Measurements from ENCODE around the gene PLA2G12A. TPM values are rescaled to one million over a fixed set of nuclear protein-coding genes. Genes with fewer than 3 reads are reported as not detected.

The PLA2G12A gene
- polyA plus RNA-seq, 1 of the 3 experiments (the other 2 are of a cell fraction): 7.9 TPM

DNA sequence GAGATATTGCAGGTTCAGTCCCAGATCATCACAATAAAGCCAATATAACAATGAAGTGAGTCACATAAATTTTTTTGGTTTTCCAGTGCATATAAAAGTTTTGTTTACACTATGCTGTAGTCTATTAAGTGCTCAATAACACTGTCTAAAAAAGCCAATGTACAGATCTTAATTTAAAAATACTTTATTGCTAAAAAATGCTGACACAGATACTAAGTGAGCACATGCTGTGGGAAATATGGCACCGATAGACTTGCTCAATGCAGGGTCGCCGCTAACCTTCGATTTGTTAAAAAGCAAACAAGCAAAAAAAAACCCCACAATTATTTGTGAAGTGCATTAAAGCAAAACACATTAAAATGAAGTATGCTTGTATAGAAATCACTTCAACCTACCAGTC, 10.3 kb downstream of the PLA2G12A start (continued):
- TF ChIP-seq REST (IDR thresholded peaks at IDR 0.05; ENCODE audit: low read depth, low read length) (no peak), MXI1 (IDR thresholded peaks at IDR 0.05; ENCODE audit: low read depth, low read length) (no peak), EZH2phosphoT487 (IDR thresholded peaks at IDR 0.05; ENCODE audit: borderline replicate concordance, low read depth) (no peak), GATA2 (CRISPR knock-in tag; IDR thresholded peaks at IDR 0.05) (no peak), RFX5 (IDR thresholded peaks at IDR 0.05; ENCODE audit: low read length) (no peak), RAD21 (IDR thresholded peaks at IDR 0.05; ENCODE audit: low read length) (no peak)

DNA sequence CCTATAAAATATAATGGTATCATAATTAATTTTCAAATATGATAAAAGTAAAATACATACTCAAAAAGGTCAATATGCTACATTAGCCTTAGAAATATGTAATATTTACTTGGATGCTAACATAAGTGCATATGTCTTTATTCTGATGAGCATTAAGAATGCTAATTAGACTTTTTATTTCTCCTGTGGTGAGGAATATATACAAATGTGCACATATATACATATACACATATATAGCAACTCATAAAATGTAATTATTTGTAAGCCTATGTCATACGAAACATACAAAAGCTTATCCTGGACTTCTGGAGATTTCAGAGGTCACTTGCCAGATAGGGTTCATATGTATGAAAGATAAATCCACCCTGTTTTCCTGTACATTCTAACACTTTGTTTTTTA, 11.1 kb downstream of the PLA2G12A start:
- Histone ChIP-seq H3K4me1 (ENCODE audit: control insufficient read depth in 1 of 2, insufficient read depth in 2 of 2, low read depth in 1 of 2, low read length in 1 of 2) (no peaks in the 10 kb centered on the region), H2AFZ (ENCODE audit: low read depth) (no peak overlapping the region), H4K20me1 (ENCODE audit: insufficient read depth) (no peaks in the 10 kb centered on the region), H3K4me2 (no peak overlapping the region), H3K9me3 (no peaks in the 10 kb centered on the region), H3K4me3 (ENCODE audit: low read depth in 2 of 2, low read length in 1 of 2) (no peak overlapping the region), H3K9me2 (no peaks in the 10 kb centered on the region), H3K36me3 (replicated peaks in 1 of 2; ENCODE audit: control insufficient read depth in 1 of 2, insufficient read depth in 2 of 2, low read length in 1 of 2) (peaks cover 6 to 21% of the 10 kb centered on the region in 2 experiments), H3K27ac (ENCODE audit: low read depth in 2 of 2, low read length in 1 of 2) (no peak overlapping the region), H3F3A (replicated peaks; ENCODE audit: insufficient read depth) (no peaks in the 10 kb centered on the region), H3K79me2 (ENCODE audit: insufficient read depth) (no peaks in the 10 kb centered on the region), H3K9ac (no peak overlapping the region), H3K27me3 (ENCODE audit: insufficient read depth) (no peaks in the 10 kb centered on the region)
- ChIA-PET POLR2A (no interaction called here), CTCF (no interaction called here)
- TF ChIP-seq RCOR1 (IDR thresholded peaks at IDR 0.05; ENCODE audit: low read length) (no peak), GABPA (IDR thresholded peaks at IDR 0.05; ENCODE audit: low read depth) (no peak), ELF1 (IDR thresholded peaks at IDR 0.05) (no peak), EP300 (IDR thresholded peaks at IDR 0.05; ENCODE audit: borderline replicate concordance in 1 of 2, low read depth in 1 of 2, low read length in 1 of 2) (no peak), TEAD4 (IDR thresholded peaks at IDR 0.05; ENCODE audit: borderline replicate concordance, insufficient read depth) (no peak), FOXJ3 (CRISPR knock-in tag; IDR thresholded peaks at IDR 0.05) (no peak), POLR2AphosphoS5 (IDR thresholded peaks at IDR 0.05; ENCODE audit: low read depth, low read length) (no peak), RFX5 (IDR thresholded peaks at IDR 0.05; ENCODE audit: low read length) (no peak), CHD2 (IDR thresholded peaks at IDR 0.05; ENCODE audit: low read length, partially characterized antibody) (no peak), GATA2 (CRISPR knock-in tag; IDR thresholded peaks at IDR 0.05) (no peak), RXRA (IDR thresholded peaks at IDR 0.05; ENCODE audit: borderline replicate concordance, low read depth) (no peak), JUND (IDR thresholded peaks at IDR 0.05) (no peak), TCF12 (IDR thresholded peaks at IDR 0.05) (no peak), FOXM1 (IDR thresholded peaks at IDR 0.05; ENCODE audit: low read depth) (no peak), MEF2A (IDR thresholded peaks at IDR 0.05; ENCODE audit: borderline replicate concordance, low read depth) (no peak), NFIC (IDR thresholded peaks at IDR 0.05; ENCODE audit: borderline replicate concordance) (no peak), MXI1 (IDR thresholded peaks at IDR 0.05; ENCODE audit: low read depth, low read length) (no peak)
- TF ChIP-seq, protein P1, sequence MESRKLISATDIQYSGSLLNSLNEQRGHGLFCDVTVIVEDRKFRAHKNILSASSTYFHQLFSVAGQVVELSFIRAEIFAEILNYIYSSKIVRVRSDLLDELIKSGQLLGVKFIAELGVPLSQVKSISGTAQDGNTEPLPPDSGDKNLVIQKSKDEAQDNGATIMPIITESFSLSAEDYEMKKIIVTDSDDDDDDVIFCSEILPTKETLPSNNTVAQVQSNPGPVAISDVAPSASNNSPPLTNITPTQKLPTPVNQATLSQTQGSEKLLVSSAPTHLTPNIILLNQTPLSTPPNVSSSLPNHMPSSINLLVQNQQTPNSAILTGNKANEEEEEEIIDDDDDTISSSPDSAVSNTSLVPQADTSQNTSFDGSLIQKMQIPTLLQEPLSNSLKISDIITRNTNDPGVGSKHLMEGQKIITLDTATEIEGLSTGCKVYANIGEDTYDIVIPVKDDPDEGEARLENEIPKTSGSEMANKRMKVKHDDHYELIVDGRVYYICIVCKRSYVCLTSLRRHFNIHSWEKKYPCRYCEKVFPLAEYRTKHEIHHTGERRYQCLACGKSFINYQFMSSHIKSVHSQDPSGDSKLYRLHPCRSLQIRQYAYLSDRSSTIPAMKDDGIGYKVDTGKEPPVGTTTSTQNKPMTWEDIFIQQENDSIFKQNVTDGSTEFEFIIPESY (IDR thresholded peaks at IDR 0.05; ENCODE audit: borderline replicate concordance, low read depth): no peak
- TF ChIP-seq, protein P2, sequence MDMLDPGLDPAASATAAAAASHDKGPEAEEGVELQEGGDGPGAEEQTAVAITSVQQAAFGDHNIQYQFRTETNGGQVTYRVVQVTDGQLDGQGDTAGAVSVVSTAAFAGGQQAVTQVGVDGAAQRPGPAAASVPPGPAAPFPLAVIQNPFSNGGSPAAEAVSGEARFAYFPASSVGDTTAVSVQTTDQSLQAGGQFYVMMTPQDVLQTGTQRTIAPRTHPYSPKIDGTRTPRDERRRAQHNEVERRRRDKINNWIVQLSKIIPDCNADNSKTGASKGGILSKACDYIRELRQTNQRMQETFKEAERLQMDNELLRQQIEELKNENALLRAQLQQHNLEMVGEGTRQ (IDR thresholded peaks at IDR 0.05; ENCODE audit: borderline replicate concordance, low read depth, low read length): no peak
- 96% methylated on average over 1 of the region's 1 CpG for WGBS (ENCODE audit: low lambda C conversion rate)
- DNase-seq: no peak

Measured in SK-N-SH (cell line).